Amygdala (tissue), 56 donors: ENCODE data around the gene RANBP3.
A peak's percentile ranks its signal among the peaks of the same experiment; 100 is the strongest.
"Not testable (repeated sequence)": the region's sequence is repeated elsewhere in the genome, so short reads cannot be mapped to it uniquely, and the experiment has no call there.

ENCODE experiments used
- DNase-seq, 56 donors: peaks; one replicate each; lab custom pipeline; 2025; lab: John Stamatoyannopoulos, UW

Gene RANBP3

DNA sequence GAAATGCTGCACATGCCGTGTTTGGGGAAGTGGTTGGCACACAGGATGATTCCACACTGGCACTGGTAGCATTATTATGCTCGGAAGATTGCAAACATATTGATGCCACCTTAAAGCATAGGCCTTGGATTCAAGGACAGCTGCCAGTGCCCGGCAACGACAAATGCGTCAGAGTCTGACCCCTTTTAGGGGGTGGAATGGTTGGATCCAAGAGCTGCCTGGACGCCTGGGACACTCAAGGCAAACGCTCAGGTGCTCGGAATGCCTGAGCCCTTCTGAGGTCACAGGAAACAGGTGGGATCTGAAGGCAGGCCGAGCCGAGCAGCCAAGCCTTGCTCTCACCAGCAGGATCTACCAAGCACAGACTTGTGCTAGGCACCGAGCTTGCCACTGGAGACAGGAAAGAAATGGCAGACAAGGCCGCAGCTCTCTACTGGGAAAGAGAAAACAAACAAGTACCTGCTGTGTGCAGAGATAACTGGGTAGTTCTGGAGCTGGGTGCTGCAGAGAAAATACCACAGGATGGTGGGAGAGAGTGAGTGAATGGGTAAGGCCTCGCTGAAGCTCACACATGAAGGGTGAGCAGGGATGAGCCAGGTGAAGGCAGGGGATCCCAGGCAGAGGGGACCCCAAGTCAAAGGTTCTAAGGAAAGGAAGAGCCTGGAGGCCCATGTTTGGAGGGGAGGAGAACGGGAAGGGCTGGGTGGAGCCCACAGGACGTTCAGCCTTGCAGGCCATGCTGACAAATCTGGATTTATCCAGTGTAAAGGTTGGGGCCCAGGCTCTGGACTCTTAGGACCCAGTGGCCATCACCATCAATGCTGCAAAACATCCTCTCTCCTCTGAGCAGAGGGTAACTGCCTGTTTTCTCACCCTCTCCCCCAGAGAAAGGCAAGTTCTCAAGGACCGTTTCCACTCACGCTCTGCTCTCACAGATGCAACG lies 9.2 kb downstream of the RANBP3 start:
- DNase-seq = peak in 2 of 56 donors; percentile 53 to 81

DNA sequence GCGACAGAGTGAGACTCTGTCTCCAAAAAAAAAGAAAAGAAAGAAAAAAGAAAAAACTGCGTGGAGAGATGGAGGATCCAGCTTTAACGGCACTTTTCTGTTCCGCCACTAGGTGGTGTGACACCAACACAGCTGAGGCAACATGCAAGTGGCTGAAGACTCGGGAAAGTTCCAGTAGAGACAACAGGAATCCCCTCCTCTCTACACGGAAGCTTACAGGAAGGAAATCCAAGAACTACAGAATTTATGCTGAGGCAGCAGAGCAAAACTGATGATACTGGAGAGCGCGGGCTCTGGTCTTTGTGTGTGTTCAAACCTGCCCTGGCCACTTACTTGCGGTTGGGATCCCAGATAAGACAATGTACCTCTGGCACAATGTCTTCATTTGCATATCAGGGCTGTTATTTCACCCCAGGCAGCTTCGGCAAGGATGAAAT lies 9.9 kb downstream of the RANBP3 start:
- peak in 45 of 56 donors; percentile 9 to 82 (median 45) for DNase-seq

DNA sequence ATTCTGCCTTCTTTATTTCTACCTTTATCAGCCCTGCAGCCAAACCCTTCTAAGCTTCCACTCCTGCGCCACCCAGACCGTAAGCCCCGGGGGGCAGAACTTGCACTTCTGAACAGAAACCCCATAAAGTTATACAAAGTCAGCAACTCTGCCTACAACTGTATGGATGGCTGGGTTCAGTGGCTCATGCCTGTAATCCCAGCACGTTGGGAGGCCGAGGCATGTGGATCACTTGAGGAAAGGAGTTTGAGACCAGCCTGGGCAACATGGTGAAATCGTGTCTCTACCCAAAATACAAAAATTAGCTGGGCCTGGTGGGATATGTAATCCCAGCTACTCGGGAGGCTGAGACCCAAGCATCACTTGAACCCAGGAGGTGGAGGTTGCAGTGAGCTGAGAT lies 10.4 kb downstream of the RANBP3 start:
- DNase-seq = no peak

DNA sequence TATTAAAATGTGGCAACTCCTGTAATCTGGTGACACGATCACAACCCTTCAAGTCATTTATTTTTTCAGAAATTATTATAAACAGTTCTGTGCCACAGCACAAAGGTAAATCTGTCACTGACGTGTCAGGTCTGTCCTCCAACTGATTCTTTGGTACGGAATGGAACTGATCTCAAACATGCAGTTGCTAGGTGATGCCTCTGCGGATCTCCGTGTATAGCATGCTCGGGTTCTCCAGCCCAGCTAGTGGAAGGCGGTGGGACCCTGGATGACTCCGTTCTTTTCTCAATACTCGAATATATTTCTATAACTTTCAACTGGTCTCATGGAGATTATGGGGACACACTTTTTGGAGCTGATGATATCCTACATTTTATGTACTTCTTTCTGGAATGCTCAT lies 11.0 kb downstream of the RANBP3 start:
- DNase-seq = no peak

DNA sequence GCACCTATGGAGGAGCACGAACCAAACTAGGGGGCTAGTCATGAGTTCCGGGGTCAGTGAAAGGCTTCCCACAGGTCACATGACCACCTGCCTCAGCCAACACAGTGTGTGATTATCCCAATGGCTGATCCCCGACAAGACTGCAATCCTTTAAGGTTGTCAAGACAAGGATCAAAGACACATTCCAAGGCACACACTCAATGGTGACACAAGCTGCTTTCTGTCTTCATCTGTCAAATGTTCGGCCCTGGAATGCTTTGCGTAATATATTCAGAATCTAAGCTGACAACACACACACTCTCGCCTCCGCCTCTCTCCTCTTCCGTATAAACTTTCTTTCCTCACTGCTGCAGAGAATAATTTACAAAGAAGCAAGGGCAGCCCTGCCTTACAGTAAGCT lies 11.7 kb downstream of the RANBP3 start:
- no peak for DNase-seq

DNA sequence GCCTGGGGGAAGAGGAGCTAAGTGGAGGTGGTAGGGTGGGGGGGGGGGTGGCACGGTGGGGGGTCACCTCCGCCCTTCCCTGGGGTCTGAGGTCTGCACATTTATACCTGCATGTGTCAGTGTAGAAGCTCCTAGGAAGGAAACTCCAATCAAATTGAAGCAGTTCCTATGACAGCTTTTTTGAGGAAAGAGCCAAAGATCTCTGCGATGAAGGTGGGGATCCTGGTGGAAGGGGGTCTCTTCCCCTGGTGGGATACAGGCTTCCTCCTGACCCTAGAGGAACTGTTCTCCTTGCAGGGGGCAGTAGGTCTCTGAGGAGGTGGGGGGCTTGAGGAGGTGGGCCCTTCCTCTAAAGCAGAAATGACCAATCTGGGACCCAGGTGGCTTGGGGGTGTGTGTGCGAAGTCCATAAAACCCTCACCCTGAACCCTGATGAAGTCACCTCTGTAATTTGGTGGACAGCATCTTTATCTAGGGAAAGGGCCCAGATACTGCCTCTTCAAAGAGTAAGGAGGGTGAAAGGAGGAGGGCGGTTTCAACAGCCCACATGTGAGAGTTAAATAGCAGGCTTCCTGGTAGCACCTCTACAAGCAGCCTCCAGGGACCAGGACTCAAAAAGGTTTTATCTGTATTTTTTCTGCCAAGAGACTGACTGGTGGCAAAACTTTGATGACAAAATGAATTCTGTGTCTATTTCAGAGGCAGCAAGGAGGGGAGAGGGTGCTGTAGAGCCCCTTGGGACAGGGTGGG lies 12.9 kb downstream of the RANBP3 start:
- no peak for DNase-seq

DNA sequence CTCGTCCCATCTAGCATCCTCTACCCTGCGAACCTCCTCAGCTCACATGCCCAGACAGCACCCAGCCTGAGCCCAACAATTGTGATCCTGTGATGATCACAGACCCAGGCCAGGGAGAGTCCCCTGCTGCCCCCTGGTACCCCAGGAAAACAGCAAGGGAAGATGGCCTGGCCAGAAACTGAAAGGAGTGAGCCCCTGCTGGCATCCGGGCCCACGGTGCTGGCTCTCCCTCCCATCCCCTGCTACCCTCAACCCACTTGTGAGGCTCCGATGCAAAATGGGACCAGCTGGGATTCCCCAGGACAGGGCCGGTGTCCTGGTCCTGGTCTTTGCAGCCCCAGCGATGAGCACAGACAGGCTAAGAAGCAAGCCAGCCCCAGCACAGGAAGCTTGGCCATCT lies 14.1 kb downstream of the RANBP3 start:
- no peak for DNase-seq

DNA sequence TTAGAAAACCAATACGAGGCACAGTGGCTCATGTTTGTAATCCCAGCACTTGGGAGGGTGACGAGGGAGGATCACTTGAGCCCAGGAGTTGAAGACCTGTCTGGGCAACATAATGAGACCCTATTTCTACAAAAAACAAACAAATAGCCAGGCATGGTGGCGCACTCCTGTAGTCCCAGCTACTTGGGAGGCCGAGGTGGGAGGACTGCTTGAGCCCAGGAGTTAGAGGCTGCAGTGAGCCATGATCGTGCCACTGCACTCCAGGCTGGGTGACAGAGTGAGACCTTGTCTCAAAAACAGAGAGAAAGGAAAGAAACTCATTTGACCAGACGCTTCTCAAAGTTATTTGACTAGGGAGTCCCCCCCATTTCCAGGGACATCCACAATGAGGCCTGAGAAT lies 14.7 kb downstream of the RANBP3 start:
- not testable (repeated sequence) for DNase-seq

DNA sequence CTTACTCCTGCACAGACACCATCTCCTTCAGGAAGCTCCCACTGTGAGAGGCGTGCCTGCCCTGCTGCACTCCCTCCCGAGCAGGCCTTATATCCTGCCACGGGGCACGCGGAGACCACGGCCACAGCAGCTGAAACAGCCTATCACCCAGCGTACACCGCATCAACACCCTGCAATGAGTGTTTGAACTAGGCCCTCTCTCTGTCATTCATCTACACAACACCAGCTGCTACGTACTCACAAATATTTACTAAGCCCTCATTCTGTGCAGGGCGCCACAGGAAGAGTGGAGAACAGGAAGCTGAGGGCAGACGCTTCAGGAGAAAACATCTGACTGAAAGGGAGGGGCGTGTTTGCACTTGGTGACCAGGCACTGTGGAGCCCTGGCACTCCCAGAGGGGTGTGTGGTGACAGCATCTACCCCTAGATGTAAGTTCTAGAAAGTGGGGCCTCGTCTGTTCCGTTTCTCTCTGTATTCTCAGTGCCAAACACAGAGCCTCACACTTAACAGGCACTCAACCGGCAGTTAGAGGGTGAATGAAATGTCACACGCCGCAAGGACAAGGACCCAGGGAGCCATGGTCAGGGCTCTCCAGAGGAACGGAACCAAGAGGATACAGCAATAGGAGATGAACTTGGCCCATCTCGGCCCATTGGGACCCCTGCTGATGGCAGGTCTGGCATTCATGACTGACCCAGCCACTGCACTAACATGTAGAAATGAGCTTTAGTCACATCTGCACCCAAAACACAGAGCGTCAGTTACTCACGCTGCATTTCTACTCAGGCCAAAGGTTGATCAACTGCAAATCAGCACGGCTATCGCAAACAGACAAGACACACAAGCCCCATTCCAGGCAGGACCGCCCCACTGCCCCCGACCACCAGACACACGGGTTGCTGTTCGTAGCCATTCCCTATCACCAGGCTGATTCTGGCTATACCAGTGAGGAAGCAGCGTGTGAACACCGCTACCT lies 15.7 kb downstream of the RANBP3 start:
- DNase-seq = peak in 14 of 56 donors; percentile 12 to 57 (median 33)

DNA sequence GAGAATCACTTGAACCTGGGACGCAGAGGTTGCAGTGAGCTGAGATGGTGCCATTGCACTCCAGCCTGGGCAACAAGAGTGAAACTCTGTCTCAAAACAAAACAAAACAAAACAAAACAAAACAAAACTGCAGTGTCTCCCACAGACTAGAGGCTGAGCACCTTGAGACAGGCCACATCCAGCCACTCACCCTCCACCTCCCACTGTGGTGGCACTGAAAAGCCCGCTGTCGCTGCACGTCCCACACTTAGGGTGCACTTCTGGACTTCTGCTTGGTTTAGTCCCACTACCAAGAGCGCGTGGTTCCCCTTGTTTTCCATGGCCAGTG lies 16.3 kb downstream of the RANBP3 start:
- not testable (repeated sequence) for DNase-seq

DNA sequence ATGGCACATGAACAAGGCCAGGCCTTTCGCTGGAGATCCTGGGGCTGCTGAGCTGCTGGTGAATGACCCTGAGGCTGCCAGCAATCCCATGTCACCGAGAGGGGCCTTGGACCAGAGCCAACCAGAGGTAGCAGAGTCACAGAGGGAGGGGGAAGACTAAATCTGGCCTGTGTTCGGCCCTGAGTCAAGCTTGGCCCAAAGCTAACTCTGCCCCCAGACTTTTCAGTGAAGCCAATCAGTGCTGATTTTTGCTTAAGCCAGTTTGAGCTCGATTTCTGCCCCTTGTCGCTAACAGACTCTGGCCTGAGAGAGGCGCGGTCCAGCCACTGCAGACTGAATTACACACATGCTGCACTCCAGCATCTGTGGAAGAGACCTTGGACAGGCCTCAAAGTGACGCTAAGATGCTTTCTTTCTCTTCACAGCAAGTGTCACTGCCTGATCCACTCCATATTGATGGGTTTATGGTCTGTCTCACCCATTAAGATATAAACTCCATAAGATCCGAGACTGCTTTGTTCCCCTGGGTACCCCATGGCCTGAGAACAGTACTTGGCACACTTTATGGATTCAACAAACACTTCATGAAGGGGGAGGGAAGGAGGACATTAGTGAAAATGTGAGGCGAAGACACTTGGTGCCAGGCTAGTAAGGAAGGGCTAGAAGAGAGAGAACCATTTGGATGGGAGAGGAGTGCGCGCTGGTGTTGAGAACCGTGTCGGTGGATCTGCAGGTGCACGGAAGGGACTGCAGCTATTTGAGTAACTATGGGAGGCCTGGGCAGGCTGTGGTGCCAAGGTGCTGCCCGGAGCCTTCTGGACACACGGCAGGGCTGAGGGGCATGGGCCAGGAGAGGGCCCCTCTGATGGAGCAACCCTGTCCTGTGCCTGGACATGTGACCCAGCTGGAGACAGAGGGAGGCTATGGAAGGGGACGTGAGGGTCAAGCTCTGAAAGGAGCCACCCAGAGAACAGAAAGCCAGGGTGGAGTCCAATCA lies 17.6 kb downstream of the RANBP3 start:
- DNase-seq = peak in 9 of 56 donors; percentile 11 to 87 (median 22)

DNA sequence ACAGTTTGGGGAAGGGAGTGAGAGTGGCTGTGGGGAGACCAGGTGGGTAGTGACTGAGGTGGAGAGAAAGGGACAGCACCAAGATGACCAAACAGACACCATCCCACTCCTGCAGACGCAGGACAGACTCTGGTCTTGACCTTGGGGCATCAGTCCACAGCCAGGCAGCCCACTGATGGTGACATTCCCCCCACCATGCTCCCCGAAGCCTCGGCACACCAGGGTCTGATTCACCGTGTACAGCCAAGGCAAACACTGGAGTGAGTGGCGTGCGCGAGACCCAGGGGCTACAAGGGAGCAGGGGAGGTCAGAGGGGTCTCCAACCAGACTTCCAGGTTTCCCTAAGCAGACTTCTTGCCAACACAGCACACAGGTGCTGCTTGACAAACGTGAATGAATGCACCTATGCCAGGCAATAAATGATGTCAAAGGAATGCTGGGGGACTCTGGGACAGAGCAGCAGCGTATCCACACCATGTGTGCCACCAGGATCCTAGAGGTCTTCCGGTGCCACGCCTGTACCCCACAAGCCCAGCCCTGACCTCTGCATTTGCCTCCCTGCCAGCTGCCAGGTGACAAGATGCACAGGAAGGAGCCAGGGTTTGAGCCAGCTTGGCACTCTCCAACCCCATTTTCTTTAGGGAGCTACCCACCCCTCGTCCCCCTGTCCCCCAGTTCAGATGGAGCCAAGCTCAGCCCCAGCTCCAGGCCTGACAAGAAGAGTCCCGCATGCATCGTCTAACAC lies 18.5 kb downstream of the RANBP3 start:
- DNase-seq = no peak

DNA sequence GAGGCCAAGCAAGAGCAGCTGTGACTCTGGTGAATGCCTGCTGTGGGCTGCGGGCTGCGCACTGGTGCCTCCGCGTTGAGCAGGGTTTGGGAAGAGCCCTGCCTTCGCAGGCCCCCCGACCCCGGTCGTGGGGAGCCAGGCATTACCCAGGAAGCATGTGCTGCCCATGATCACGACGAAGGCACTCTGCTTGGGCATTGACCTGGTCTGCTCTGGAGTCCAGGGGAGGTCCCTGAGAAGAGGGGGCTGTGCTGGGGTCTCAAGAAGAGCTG lies 19.2 kb downstream of the RANBP3 start:
- no peak for DNase-seq

DNA sequence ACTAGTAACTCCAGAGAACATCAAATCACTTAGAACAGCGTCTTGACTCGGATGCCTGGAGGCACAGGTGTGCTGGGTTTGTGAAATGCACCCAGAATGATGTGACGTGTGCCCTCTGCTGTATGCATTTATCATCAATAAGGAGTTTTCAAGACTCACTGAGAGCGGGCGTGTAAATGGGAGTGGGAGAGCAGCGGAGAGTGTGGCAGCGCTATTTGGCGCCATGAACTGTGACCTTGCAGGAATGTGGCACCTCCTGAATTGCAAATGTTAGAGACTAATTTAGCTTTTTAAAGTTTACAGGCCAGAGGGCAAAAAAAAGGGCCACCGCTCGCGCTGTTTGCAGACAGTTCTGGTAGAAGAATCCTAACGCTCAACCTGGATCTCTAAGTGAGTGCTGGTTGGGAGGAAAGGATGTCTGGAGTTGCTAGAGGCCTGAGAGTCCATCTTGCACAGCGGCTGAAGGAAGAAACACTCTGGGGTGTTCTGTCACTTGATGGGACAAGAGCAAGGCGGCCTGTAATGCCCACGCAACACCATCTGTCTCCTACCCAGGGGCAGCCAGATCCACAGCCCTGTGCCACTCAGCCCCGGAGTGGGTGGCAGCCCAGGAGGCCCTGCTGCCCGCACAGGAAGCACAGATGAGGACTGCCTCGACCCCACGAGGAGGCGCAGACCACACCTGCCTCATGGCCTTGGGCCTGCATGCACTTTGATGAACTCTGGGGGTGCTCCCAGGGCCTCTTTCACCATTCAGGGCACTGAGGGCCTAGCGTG lies 19.7 kb downstream of the RANBP3 start:
- DNase-seq = no peak

DNA sequence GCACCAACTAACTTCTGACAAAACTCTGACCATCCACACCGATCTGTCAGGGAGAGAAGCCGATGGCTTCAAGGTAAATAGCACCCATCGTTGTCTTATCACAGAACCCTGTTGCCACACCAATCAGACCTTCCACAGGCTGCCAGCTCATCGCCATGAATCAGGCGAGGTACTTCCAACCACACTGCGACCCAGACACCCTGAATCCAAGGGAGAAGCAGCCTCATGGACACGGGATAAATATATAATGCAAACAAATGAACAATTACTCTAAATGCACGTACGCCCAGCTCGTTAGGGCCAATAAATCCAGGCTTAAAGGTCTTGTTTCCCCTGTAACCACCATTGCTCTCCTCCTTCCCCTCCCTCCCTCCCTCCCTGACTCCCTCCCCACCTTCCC lies 20.8 kb downstream of the RANBP3 start:
- no peak for DNase-seq

DNA sequence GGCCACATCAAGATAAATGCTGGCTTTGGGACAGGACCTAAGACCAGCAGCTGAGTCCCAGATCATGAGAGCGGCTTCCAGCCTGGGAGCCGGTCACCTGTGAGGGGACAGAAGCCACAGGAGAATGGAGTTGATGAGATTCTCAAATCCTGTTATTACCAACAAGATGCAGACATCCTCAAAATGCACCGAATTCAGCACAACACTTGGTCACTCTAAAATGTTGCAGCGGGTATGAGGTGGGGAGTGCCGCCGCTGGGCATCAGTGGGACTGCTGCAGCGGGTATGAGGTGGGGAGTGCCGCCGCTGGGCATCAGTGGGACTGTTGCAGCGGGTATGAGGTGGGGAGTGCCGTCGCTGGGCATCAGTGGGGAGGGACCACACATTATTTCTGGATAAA lies 21.2 kb downstream of the RANBP3 start:
- no peak for DNase-seq

DNA sequence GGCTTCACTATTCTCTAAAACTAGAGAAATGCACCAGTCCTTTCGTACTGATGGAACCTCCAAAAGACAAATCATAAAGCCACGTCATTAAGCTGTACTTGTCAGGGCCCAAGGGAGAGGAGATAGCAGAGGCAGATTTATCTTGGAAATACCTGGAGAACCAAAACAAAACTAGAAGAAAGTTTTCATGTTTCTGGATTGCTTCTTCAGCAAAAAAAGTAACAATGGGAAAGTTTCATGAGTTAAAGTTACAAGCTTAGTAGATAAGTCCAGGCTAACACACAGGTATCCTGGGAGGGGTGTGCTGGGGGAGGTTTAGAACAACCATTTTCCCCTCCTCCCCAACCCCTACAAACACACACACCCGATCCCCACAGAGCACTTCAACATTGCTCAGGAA lies 21.6 kb downstream of the RANBP3 start:
- DNase-seq = no peak

DNA sequence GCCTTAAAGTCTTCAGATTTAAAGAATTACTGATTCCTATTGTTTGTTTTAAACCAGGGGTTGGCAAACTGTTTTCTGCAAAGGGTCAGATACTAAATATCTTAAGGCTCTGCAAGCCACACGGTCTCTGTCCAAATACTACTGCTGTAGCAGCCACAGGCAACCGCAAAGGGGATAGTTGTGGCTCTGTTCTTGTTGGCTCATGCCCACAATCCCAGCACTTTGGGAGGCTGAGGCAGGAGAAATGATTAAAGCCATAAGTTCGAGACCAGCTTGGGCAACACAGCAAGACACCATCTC lies 22.4 kb downstream of the RANBP3 start:
- DNase-seq = no peak
